ENCODE data around the gene SORCS2.

GRCh38 chr4:7156328-7156727 lies 36.0 kb upstream of the SORCS2 start:
- no peak for TF ChIP-seq EZH2 (IDR thresholded peaks at IDR 0.05; ENCODE audit: borderline replicate concordance, low read depth, low read length, severe bottlenecking)
- no peak for TF ChIP-seq CTCF (IDR thresholded peaks at IDR 0.05; ENCODE audit: borderline replicate concordance, extremely low read depth, low read length, poor library complexity, severe bottlenecking)
